GM13977 (cell line): ENCODE data around the gene TTC9B.

Source experiments
- DNase-seq: peaks from one replicate; pipeline ENCODE4 v3.0.0; 2012; ENCODE audit warnings: low spot score
- in situ Hi-C: fragments of 300-500 bp; cut with MboI; formaldehyde crosslinking; loops from one replicate; pipeline ENCODE4 v1.12.0; 2022; ENCODE audit warnings: low sequenced_read_pairs, low pct_unique_long_range_greater_than_20kb, mixed read lengths, inconsistent platforms; ENCODE audit not compliant: unreplicated experiment
- TF ChIP-seq, protein P1 (sequence below): IDR thresholded peaks from 2 replicates; pipeline ENCODE4 v1.5.1; 2012; ENCODE audit warnings: mild to moderate bottlenecking, control low read depth; ENCODE audit not compliant: insufficient read depth; ENCODE audit errors: extremely low read depth, missing control alignments

The TTC9B gene

DNA sequence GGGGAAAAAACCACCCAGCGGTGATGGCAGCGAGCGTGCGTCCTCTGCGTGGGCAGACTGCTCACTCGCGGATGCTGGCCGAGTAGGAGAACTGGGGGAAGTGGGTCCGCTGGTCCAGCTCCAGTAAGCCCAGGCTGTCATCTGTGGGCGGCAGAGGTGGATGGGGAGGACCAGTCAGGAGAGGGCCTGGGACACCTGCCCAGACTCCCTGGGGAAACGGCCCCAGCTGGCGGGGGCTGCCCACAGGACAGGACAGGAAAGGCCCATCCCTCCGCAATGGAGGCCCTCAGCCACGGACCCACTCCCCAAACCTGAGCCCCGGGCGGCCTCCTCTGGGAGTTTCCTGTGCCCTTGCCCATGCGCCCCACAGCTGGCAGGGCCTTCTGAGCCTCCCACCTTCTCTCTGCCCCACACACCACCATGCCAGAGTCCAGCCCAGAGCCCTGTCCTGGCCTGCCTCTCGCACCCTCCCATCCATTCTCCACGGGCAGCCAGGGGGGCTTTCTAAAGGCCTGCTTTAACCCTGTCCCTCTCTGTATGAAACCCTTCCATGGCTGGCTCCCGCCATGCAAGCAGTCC is 15.7 kb upstream of the TTC9B start:
- in situ Hi-C loops, result no loop called here
- TF ChIP-seq, protein P1, sequence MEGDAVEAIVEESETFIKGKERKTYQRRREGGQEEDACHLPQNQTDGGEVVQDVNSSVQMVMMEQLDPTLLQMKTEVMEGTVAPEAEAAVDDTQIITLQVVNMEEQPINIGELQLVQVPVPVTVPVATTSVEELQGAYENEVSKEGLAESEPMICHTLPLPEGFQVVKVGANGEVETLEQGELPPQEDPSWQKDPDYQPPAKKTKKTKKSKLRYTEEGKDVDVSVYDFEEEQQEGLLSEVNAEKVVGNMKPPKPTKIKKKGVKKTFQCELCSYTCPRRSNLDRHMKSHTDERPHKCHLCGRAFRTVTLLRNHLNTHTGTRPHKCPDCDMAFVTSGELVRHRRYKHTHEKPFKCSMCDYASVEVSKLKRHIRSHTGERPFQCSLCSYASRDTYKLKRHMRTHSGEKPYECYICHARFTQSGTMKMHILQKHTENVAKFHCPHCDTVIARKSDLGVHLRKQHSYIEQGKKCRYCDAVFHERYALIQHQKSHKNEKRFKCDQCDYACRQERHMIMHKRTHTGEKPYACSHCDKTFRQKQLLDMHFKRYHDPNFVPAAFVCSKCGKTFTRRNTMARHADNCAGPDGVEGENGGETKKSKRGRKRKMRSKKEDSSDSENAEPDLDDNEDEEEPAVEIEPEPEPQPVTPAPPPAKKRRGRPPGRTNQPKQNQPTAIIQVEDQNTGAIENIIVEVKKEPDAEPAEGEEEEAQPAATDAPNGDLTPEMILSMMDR, result no peak
- DNase-seq, result no peak

DNA sequence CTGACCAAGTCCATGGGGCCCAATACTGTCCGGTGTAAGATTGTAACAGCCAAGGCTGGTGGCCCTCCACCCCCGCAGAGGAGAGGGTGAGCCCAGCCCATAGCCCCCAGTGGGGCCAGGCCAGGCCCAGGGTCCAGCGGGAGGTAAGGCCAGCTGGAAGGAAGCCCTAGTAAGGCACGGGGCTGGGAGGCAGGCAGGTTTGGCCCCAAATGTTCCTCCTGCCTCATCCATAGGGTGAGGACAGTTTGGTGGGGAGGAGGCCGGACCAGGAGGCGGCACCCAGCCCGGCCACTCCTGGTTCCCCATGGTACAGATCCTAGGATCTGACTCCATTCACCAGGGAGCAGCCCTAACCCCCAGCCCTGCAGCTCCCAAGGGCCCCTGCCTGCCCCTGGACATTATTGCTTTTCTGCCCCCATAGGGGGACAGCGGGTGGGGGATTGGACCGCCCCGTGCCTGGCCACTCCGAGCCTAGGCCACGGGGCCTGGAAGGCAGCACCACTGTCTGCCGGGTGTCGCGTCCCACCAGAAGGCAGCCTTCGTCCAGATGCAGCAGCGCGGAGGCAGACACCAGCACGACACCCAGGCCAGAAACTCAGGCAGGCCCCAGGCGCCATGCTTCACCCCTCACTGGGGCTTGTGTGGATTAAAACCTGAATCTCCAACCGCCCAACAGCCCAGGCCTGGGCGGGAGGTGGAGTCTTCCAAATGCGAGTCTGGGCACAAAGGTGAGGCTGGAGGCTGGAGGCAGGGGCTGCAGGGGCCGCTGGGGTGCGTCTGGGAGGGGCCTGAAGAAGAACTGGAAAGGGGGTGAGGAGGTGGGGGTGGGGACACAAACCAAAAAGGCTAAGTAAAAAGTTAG is 15.0 kb upstream of the TTC9B start:
- in situ Hi-C loops, result no loop called here
- DNase-seq, result no peak
- TF ChIP-seq, protein P1, result no peak

DNA sequence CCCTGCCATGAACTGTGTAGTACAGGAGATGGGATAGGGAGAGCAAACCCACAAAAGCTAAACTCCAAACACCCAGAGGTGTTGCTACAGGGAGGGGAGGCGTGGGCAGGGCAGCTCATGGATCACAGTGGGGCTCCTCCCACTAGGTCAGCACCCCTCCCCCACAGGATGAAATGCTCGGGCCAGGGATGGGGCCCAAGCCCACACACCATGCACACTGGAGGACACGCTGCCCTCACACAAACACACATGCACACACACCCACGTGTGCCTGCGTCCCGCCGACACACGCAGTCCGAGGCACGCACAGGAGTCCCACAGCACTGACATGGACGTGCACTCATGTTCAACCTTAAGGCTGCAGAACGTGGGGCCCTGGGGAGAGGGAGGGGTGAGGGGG is 14.3 kb upstream of the TTC9B start:
- DNase-seq, result no peak
- in situ Hi-C loops, result no loop called here
- TF ChIP-seq, protein P1, result no peak

DNA sequence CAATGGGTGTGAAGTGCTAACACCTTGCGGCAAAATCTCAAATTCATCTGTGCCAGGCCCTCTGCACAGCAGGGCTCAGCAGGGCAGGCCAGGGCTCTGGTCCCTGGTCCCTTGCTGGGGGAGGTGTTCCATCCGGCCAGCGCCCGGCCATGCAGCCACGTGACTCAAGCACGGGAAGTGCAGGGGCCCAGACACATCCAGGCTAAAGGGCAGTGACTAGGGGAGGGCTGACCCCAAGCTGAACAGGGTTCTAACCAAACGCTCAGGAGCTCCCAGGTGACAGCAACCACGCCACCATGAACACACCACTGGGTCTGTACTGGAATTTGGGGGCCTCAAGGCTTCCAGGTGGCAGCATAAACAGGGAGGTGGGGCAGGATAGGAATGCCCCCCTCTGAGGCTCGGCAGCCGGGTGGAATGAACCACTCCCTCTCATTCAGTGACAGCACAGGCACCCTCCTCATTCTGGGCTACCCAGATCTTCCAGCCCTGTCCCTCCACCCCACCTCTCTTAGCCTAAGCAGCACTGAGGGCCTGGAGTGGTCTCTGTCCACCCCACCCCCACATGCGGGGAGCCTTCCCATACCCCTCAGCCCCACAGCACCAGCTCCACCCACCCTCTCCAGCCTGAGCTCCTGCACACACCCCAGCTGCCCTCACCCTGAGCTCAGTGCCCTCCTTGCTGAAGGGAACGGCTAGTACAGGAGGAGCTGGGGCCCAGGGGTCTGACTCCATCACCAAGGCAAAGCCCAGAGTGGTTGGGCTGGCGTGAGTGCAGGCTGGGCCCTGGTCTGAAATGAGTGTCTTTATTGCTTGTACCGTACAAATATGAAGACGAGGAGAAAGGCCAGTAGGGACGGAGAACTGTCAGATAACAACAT is 13.6 kb upstream of the TTC9B start:
- DNase-seq, result no peak
- TF ChIP-seq, protein P1, result no peak

DNA sequence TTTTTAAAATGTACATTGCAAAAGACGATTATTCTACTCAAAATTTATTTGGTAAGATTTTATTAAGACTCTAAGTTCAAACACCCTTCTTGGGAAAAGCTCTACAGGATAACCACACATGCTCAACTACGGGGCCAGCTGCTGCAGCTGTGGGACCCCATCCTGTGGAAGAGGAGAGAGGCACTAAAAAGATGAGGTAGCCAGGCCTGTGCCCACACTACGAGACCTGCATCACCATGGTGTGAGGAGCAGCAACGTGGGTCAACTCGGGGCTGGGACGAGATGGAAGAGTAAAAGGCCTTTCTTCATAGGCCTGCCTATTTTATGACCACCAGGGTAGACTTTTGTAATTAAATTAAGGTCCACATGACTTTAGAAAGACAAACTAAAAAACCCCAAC is 12.9 kb upstream of the TTC9B start:
- TF ChIP-seq, protein P1, result no peak
- no peak for DNase-seq
- in situ Hi-C loops, result no loop called here

More for the DNA sequence above, 13.6 kb upstream of the TTC9B start:
- in situ Hi-C loops, result no loop called here

DNA sequence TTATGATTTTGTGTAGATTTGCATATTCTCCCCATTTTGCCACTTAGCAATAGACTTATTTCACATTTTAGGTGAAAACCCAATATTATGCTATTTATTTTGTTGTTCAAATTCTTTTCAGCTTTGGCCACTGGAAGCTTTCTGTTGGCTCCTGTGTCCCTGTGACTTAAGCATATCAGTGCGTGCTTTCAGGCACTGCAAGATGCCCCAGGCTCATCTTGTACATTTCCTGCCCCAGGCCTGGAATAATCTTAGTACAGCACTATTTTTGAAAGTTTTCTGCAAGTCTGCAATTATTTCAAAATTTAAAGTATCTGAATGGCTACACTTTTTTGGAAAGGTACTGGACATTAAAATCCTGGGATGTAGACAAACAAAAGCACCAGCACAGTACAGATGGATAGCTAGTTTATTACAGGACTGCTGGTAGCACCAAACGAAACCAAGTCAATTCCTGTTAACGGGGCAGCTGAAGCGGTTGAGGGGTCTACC is 11.8 kb upstream of the TTC9B start:
- no peak for DNase-seq
- in situ Hi-C loops, result no loop called here

More for the DNA sequence above, 11.8 kb upstream of the TTC9B start:
- TF ChIP-seq, protein P1, result no peak
